D721Med (cell line): ENCODE results near the gene LHX4.
A peak's percentile ranks its signal among the peaks of the same experiment; 100 is the strongest.

Source experiments
- DNase-seq: peaks from one replicate; pipeline ENCODE4 v3.0.0; 2011; ENCODE audit warnings: low spot score; ENCODE audit not compliant: insufficient read length
- FAIRE-seq: peaks from 2 replicates; lab custom pipeline; 2011; peaks lifted over from hg19 to GRCh38; lab: Jason Lieb, UNC
- CTCF ChIP-seq: IDR thresholded peaks from 2 replicates; pipeline ENCODE4 v1.5.1; 2012; ENCODE audit warnings: mild to moderate bottlenecking, control low read depth; ENCODE audit not compliant: insufficient read depth; ENCODE audit errors: missing control alignments

LHX4 gene

GRCh38 chr1:180248731-180249681 lies 18.9 kb downstream of the LHX4 start:
- FAIRE-seq = peak; percentile 11
- peak; percentile 63 for DNase-seq

GRCh38 chr1:180249725-180250498 lies 19.8 kb downstream of the LHX4 start:
- DNase-seq = no peak
- FAIRE-seq = no peak
- TF ChIP-seq CTCF = no peak

More at GRCh38 chr1:180248731-180249681, 18.9 kb downstream of the LHX4 start:
- peak; percentile 65 for TF ChIP-seq CTCF

GRCh38 chr1:180250499-180250770 lies 20.4 kb downstream of the LHX4 start:
- DNase-seq (no peak), FAIRE-seq (no peak)
- TF ChIP-seq CTCF = no peak

GRCh38 chr1:180250883-180251509 lies 20.9 kb downstream of the LHX4 start:
- FAIRE-seq = no peak
- no peak for DNase-seq
- TF ChIP-seq CTCF = no peak

GRCh38 chr1:180251526-180252305 lies 21.7 kb downstream of the LHX4 start:
- no peak for DNase-seq
- FAIRE-seq = no peak
- no peak for TF ChIP-seq CTCF

GRCh38 chr1:180252638-180253536 lies 22.8 kb downstream of the LHX4 start:
- FAIRE-seq = peak; percentile 38
- DNase-seq = peak; percentile 65

More at GRCh38 chr1:180252638-180253536, 22.8 kb downstream of the LHX4 start:
- peak; percentile 99 for TF ChIP-seq CTCF
